HEK293 (cell line): ENCODE data around the gene ZNF101.

Experiments
- FEZF1 ChIP-seq: fragments of 450-650 bp; formaldehyde crosslinking; IDR thresholded peaks from 2 replicates; pipeline ENCODE4 v1.5.1; 2016; ENCODE audit warnings: missing biosample characterization, missing genetic modification characterization
- HOXA7 ChIP-seq: sonication (generic); formaldehyde crosslinking; IDR thresholded peaks from 2 replicates; pipeline ENCODE4 v1.8.1; 2022; ENCODE audit warnings: missing genetic modification reagents, borderline replicate concordance
- HOXD13 ChIP-seq: sonication (generic); formaldehyde crosslinking; IDR thresholded peaks from 2 replicates; pipeline ENCODE4 v1.8.0; 2022; ENCODE audit warnings: missing genetic modification reagents, borderline replicate concordance
- OSR2 ChIP-seq: fragments of 450-650 bp; formaldehyde crosslinking; IDR thresholded peaks from 2 replicates; pipeline ENCODE4 v1.5.1; 2016; ENCODE audit warnings: missing biosample characterization, missing genetic modification characterization
- SCRT1 ChIP-seq: fragments of 450-650 bp; formaldehyde crosslinking; IDR thresholded peaks from 2 replicates; pipeline ENCODE4 v1.5.1; 2016; ENCODE audit warnings: missing biosample characterization, missing genetic modification characterization, borderline replicate concordance
- TRIM28 ChIP-seq: IDR thresholded peaks from 2 replicates; pipeline ENCODE4 v1.6.1; 2011; ENCODE audit warnings: low read length, control low read depth, borderline replicate concordance
- ZNF211 ChIP-seq: fragments of 450-650 bp; formaldehyde crosslinking; IDR thresholded peaks from 2 replicates; pipeline ENCODE4 v1.5.1; 2016; ENCODE audit warnings: low read depth, missing biosample characterization, missing genetic modification characterization
- ZNF223 ChIP-seq: fragments of 450-650 bp; formaldehyde crosslinking; IDR thresholded peaks from 2 replicates; pipeline ENCODE4 v1.5.1; 2016; ENCODE audit warnings: missing biosample characterization, missing genetic modification characterization
- ZNF24 ChIP-seq: fragments of 450-650 bp; formaldehyde crosslinking; IDR thresholded peaks from 2 replicates; pipeline ENCODE4 v1.5.1; 2016; ENCODE audit warnings: missing biosample characterization, missing genetic modification characterization
- ZNF274 ChIP-seq, 2 experiments: fragments of 200-500 bp in 1 of 2; fragments of 450-650 bp in 1 of 2; sonication (Bioruptor generic) in 1 of 2; formaldehyde crosslinking in 1 of 2; IDR thresholded peaks; 2 replicates each; pipeline versions ENCODE4 v1.5.1 to v1.6.1; 2014 to 2016; ENCODE audit warnings: borderline replicate concordance in 1 of 2, inconsistent platforms in 1 of 2, low read length in 1 of 2, missing biosample characterization in 1 of 2, missing genetic modification characterization in 1 of 2
- ZNF354C ChIP-seq: fragments of 450-650 bp; formaldehyde crosslinking; IDR thresholded peaks from 2 replicates; pipeline ENCODE4 v1.5.1; 2016; ENCODE audit warnings: missing biosample characterization, missing genetic modification characterization, low read depth, borderline replicate concordance
- ZNF404 ChIP-seq: fragments of 450-650 bp; formaldehyde crosslinking; IDR thresholded peaks from 2 replicates; pipeline ENCODE4 v1.5.1; 2017; ENCODE audit warnings: missing biosample characterization, missing genetic modification characterization
- ZNF433 ChIP-seq: fragments of 450-650 bp; formaldehyde crosslinking; IDR thresholded peaks from 2 replicates; pipeline ENCODE4 v1.5.1; 2016; ENCODE audit warnings: missing biosample characterization, missing genetic modification characterization, low read depth
- ZNF621 ChIP-seq: fragments of 450-650 bp; formaldehyde crosslinking; IDR thresholded peaks from 2 replicates; pipeline ENCODE4 v1.5.1; 2017; ENCODE audit warnings: missing biosample characterization, missing genetic modification characterization
- ZNF624 ChIP-seq: fragments of 450-650 bp; formaldehyde crosslinking; IDR thresholded peaks from 2 replicates; pipeline ENCODE4 v1.5.1; 2017; ENCODE audit warnings: missing biosample characterization, missing genetic modification characterization
- ZNF629 ChIP-seq: fragments of 450-650 bp; formaldehyde crosslinking; IDR thresholded peaks from 2 replicates; pipeline ENCODE4 v1.5.1; 2017; ENCODE audit warnings: missing biosample characterization, missing genetic modification characterization
- ZNF776 ChIP-seq: fragments of 450-650 bp; formaldehyde crosslinking; IDR thresholded peaks from 2 replicates; pipeline ENCODE4 v1.5.0; 2017; ENCODE audit warnings: missing biosample characterization, missing genetic modification characterization, borderline replicate concordance
- ZNF785 ChIP-seq: fragments of 450-650 bp; formaldehyde crosslinking; IDR thresholded peaks from 2 replicates; pipeline ENCODE4 v1.5.1; 2016; ENCODE audit warnings: missing biosample characterization, missing genetic modification characterization
- ZSCAN16 ChIP-seq: fragments of 450-650 bp; formaldehyde crosslinking; IDR thresholded peaks from 2 replicates; pipeline ENCODE4 v1.5.1; 2016; ENCODE audit warnings: missing biosample characterization, missing genetic modification characterization
- ZXDB ChIP-seq: fragments of 450-650 bp; formaldehyde crosslinking; IDR thresholded peaks from 2 replicates; pipeline ENCODE4 v1.5.1; 2016; ENCODE audit warnings: missing biosample characterization, missing genetic modification characterization
- TF ChIP-seq, protein P1 (sequence below): fragments of 450-650 bp; formaldehyde crosslinking; IDR thresholded peaks from 2 replicates; pipeline ENCODE4 v1.5.1; 2016; ENCODE audit warnings: missing biosample characterization, missing genetic modification characterization
- TF ChIP-seq, protein P2 (sequence below): fragments of 450-650 bp; formaldehyde crosslinking; IDR thresholded peaks from 2 replicates; pipeline ENCODE4 v1.5.1; 2016; ENCODE audit warnings: missing biosample characterization, missing genetic modification characterization
- TF ChIP-seq, protein P3 (sequence below): fragments of 450-650 bp; formaldehyde crosslinking; IDR thresholded peaks from 2 replicates; pipeline ENCODE4 v1.5.1; 2017; ENCODE audit warnings: missing biosample characterization, missing genetic modification characterization
- TF ChIP-seq, protein P4 (sequence below): fragments of 450-650 bp; formaldehyde crosslinking; IDR thresholded peaks from 2 replicates; pipeline ENCODE4 v1.5.0; 2017; ENCODE audit warnings: missing biosample characterization, missing genetic modification characterization, borderline replicate concordance
- TF ChIP-seq, protein P5 (sequence below): fragments of 450-650 bp; formaldehyde crosslinking; IDR thresholded peaks from 2 replicates; pipeline ENCODE4 v1.5.1; 2016; ENCODE audit warnings: missing biosample characterization, missing genetic modification characterization
- TF ChIP-seq, protein P6 (sequence below): fragments of 450-650 bp; formaldehyde crosslinking; IDR thresholded peaks from 2 replicates; pipeline ENCODE4 v1.5.1; 2016; ENCODE audit warnings: missing biosample characterization, missing genetic modification characterization

Gene ZNF101

DNA sequence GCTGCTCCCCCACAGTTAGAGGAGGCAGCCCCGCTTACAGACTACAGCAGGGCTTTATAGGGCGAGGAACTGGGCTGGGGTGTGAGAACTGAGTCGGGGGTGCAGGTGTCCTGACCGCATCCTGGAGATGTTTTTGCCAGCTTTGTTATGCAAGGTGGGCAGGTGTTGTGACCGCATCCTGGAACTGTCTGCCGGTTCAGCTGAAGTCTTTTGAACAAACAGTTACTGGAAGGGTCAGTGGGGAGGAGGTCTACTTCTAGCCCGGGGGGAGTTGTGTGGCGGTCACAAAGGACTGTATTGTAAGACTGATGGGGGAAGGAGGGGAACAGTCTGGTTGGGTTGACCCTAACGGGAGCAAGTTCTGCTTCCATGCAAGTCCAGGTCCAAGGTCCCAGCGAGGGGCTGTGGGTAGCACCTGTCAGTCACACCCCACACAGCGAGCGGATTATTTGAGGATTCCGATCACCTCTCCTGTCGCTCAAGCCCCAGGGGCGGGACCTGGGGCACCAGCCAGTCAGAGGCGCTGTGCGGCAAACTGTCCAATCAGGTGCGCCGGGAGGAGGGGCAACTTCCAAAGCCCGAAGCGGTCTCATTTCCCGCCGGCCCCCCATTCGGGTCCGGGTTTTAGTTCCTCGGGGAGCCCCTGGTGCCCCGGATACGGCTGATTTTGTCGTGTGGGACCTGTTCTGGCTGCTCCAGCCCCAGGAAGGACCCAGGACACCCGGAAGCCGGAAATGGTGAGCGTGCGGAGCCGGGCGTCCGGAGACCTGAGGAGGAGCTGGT, at the start of gene ZNF101 (continued):
- TF ChIP-seq SCRT1 (tag by site-specific recombination) (no peak), HOXA7 (no peak), ZNF354C (tag by site-specific recombination) (no peak), ZNF24 (tag by site-specific recombination) (no peak), ZNF624 (no peak), ZNF211 (tag by site-specific recombination) (no peak), ZSCAN16 (tag by site-specific recombination) (no peak), ZNF433 (no peak), OSR2 (tag by site-specific recombination) (no peak), ZNF785 (tag by site-specific recombination) (no peak), ZNF629 (tag by site-specific recombination) (no peak), ZNF776 (tag by site-specific recombination) (no peak), HOXD13 (CRISPR knock-in tag) (no peak), ZNF621 (tag by site-specific recombination) (no peak), TRIM28 (no peak), ZNF404 (tag by site-specific recombination) (no peak), ZNF223 (tag by site-specific recombination) (no peak), ZXDB (tag by site-specific recombination) (peak; percentile 65; the same call in 1 of the 2 replicates), FEZF1 (tag by site-specific recombination) (no peak), ZNF274 (IDR thresholded peaks at IDR 0.05; ENCODE audit: low read length) (no peak), ZNF274 (tag by site-specific recombination; IDR thresholded peaks at IDR 0.05; ENCODE audit: borderline replicate concordance) (no peak)
- TF ChIP-seq, protein P1, sequence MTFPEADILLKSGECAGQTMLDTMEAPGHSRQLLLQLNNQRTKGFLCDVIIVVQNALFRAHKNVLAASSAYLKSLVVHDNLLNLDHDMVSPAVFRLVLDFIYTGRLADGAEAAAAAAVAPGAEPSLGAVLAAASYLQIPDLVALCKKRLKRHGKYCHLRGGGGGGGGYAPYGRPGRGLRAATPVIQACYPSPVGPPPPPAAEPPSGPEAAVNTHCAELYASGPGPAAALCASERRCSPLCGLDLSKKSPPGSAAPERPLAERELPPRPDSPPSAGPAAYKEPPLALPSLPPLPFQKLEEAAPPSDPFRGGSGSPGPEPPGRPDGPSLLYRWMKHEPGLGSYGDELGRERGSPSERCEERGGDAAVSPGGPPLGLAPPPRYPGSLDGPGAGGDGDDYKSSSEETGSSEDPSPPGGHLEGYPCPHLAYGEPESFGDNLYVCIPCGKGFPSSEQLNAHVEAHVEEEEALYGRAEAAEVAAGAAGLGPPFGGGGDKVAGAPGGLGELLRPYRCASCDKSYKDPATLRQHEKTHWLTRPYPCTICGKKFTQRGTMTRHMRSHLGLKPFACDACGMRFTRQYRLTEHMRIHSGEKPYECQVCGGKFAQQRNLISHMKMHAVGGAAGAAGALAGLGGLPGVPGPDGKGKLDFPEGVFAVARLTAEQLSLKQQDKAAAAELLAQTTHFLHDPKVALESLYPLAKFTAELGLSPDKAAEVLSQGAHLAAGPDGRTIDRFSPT (tag by site-specific recombination), result no peak
- TF ChIP-seq, protein P2, sequence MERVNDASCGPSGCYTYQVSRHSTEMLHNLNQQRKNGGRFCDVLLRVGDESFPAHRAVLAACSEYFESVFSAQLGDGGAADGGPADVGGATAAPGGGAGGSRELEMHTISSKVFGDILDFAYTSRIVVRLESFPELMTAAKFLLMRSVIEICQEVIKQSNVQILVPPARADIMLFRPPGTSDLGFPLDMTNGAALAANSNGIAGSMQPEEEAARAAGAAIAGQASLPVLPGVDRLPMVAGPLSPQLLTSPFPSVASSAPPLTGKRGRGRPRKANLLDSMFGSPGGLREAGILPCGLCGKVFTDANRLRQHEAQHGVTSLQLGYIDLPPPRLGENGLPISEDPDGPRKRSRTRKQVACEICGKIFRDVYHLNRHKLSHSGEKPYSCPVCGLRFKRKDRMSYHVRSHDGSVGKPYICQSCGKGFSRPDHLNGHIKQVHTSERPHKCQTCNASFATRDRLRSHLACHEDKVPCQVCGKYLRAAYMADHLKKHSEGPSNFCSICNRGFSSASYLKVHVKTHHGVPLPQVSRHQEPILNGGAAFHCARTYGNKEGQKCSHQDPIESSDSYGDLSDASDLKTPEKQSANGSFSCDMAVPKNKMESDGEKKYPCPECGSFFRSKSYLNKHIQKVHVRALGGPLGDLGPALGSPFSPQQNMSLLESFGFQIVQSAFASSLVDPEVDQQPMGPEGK (tag by site-specific recombination), result peak; percentile 63; the same call in 1 of the 2 replicates
- TF ChIP-seq, protein P3, sequence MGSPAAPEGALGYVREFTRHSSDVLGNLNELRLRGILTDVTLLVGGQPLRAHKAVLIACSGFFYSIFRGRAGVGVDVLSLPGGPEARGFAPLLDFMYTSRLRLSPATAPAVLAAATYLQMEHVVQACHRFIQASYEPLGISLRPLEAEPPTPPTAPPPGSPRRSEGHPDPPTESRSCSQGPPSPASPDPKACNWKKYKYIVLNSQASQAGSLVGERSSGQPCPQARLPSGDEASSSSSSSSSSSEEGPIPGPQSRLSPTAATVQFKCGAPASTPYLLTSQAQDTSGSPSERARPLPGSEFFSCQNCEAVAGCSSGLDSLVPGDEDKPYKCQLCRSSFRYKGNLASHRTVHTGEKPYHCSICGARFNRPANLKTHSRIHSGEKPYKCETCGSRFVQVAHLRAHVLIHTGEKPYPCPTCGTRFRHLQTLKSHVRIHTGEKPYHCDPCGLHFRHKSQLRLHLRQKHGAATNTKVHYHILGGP (tag by site-specific recombination), result no peak
- TF ChIP-seq, protein P4, sequence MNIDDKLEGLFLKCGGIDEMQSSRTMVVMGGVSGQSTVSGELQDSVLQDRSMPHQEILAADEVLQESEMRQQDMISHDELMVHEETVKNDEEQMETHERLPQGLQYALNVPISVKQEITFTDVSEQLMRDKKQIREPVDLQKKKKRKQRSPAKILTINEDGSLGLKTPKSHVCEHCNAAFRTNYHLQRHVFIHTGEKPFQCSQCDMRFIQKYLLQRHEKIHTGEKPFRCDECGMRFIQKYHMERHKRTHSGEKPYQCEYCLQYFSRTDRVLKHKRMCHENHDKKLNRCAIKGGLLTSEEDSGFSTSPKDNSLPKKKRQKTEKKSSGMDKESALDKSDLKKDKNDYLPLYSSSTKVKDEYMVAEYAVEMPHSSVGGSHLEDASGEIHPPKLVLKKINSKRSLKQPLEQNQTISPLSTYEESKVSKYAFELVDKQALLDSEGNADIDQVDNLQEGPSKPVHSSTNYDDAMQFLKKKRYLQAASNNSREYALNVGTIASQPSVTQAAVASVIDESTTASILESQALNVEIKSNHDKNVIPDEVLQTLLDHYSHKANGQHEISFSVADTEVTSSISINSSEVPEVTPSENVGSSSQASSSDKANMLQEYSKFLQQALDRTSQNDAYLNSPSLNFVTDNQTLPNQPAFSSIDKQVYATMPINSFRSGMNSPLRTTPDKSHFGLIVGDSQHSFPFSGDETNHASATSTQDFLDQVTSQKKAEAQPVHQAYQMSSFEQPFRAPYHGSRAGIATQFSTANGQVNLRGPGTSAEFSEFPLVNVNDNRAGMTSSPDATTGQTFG (tag by site-specific recombination), result no peak
- TF ChIP-seq, protein P5, sequence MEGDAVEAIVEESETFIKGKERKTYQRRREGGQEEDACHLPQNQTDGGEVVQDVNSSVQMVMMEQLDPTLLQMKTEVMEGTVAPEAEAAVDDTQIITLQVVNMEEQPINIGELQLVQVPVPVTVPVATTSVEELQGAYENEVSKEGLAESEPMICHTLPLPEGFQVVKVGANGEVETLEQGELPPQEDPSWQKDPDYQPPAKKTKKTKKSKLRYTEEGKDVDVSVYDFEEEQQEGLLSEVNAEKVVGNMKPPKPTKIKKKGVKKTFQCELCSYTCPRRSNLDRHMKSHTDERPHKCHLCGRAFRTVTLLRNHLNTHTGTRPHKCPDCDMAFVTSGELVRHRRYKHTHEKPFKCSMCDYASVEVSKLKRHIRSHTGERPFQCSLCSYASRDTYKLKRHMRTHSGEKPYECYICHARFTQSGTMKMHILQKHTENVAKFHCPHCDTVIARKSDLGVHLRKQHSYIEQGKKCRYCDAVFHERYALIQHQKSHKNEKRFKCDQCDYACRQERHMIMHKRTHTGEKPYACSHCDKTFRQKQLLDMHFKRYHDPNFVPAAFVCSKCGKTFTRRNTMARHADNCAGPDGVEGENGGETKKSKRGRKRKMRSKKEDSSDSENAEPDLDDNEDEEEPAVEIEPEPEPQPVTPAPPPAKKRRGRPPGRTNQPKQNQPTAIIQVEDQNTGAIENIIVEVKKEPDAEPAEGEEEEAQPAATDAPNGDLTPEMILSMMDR, result no peak
- TF ChIP-seq, protein P6, sequence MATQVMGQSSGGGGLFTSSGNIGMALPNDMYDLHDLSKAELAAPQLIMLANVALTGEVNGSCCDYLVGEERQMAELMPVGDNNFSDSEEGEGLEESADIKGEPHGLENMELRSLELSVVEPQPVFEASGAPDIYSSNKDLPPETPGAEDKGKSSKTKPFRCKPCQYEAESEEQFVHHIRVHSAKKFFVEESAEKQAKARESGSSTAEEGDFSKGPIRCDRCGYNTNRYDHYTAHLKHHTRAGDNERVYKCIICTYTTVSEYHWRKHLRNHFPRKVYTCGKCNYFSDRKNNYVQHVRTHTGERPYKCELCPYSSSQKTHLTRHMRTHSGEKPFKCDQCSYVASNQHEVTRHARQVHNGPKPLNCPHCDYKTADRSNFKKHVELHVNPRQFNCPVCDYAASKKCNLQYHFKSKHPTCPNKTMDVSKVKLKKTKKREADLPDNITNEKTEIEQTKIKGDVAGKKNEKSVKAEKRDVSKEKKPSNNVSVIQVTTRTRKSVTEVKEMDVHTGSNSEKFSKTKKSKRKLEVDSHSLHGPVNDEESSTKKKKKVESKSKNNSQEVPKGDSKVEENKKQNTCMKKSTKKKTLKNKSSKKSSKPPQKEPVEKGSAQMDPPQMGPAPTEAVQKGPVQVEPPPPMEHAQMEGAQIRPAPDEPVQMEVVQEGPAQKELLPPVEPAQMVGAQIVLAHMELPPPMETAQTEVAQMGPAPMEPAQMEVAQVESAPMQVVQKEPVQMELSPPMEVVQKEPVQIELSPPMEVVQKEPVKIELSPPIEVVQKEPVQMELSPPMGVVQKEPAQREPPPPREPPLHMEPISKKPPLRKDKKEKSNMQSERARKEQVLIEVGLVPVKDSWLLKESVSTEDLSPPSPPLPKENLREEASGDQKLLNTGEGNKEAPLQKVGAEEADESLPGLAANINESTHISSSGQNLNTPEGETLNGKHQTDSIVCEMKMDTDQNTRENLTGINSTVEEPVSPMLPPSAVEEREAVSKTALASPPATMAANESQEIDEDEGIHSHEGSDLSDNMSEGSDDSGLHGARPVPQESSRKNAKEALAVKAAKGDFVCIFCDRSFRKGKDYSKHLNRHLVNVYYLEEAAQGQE, result no peak
